HepG2 (cell line): ENCODE data around the gene SOWAHA. TPM values are rescaled to one million over a fixed set of nuclear protein-coding genes. Genes with fewer than 3 reads are reported as not detected.
A peak's percentile ranks its signal among the peaks of the same experiment; 100 is the strongest.

Experiments
- DPF2 ChIP-seq: sonication (generic); formaldehyde crosslinking; IDR thresholded peaks from 2 replicates; pipeline ENCODE4 v1.4.0; 2020; ENCODE audit warnings: mild to moderate bottlenecking, low read depth, missing genetic modification reagents, borderline replicate concordance
- FOXK1 ChIP-seq: sonication (generic); formaldehyde crosslinking; IDR thresholded peaks from 2 replicates; pipeline ENCODE4 v1.4.0; 2020; ENCODE audit warnings: low read depth, missing genetic modification reagents, borderline replicate concordance
- FOXO1 ChIP-seq: sonication (generic); formaldehyde crosslinking; IDR thresholded peaks from 2 replicates; pipeline ENCODE4 v1.4.0; 2020; ENCODE audit warnings: missing genetic modification reagents
- HOXA9 ChIP-seq: sonication (generic); formaldehyde crosslinking; IDR thresholded peaks from 2 replicates; pipeline ENCODE4 v1.8.1; 2022; ENCODE audit warnings: missing genetic modification reagents, mild to moderate bottlenecking, moderate library complexity, borderline replicate concordance
- KLF13 ChIP-seq: sonication (generic); formaldehyde crosslinking; IDR thresholded peaks from 2 replicates; pipeline ENCODE4 v1.4.0; 2020; ENCODE audit warnings: mild to moderate bottlenecking, missing genetic modification reagents
- RFXAP ChIP-seq: sonication (generic); formaldehyde crosslinking; IDR thresholded peaks from 2 replicates; pipeline ENCODE4 v1.4.0; 2020; ENCODE audit warnings: missing genetic modification reagents, borderline replicate concordance
- SIN3A ChIP-seq: IDR thresholded peaks from 2 replicates; pipeline ENCODE4 v1.6.1; 2011; ENCODE audit warnings: low read depth, mild to moderate bottlenecking, control low read depth, low read length, borderline replicate concordance
- TBX2 ChIP-seq: sonication (generic); formaldehyde crosslinking; IDR thresholded peaks from 2 replicates; pipeline ENCODE4 v1.5.0; 2020; ENCODE audit warnings: missing genetic modification reagents, mild to moderate bottlenecking, borderline replicate concordance
- TP53 ChIP-seq: sonication (generic); formaldehyde crosslinking; conservative IDR thresholded peaks from 2 replicates; pipeline ENCODE4 v1.4.0; 2020; ENCODE audit warnings: missing genetic modification reagents
- YEATS4 ChIP-seq: sonication (generic); formaldehyde crosslinking; IDR thresholded peaks from 2 replicates; pipeline ENCODE4 v1.4.0; 2020; ENCODE audit warnings: missing genetic modification reagents, borderline replicate concordance
- ZNF180 ChIP-seq: sonication (generic); formaldehyde crosslinking; IDR thresholded peaks from 2 replicates; pipeline ENCODE4 v1.4.0; 2020; ENCODE audit warnings: low read depth, missing genetic modification reagents, borderline replicate concordance
- ZNF354B ChIP-seq: sonication (generic); formaldehyde crosslinking; IDR thresholded peaks from 2 replicates; pipeline ENCODE4 v1.8.0; 2022; ENCODE audit warnings: mild to moderate bottlenecking, missing genetic modification reagents
- ZNF567 ChIP-seq: sonication (generic); formaldehyde crosslinking; IDR thresholded peaks from 2 replicates; pipeline ENCODE4 v1.8.1; 2023; ENCODE audit warnings: mild to moderate bottlenecking, missing genetic modification reagents, borderline replicate concordance
- ZNF772 ChIP-seq: sonication (generic); formaldehyde crosslinking; IDR thresholded peaks from 2 replicates; pipeline ENCODE4 v1.5.0; 2020; ENCODE audit warnings: mild to moderate bottlenecking, missing genetic modification reagents
- ZNF781 ChIP-seq: sonication (generic); formaldehyde crosslinking; IDR thresholded peaks from 2 replicates; pipeline ENCODE4 v1.5.1; 2020; ENCODE audit warnings: borderline replicate concordance, mild to moderate bottlenecking, missing genetic modification reagents; ENCODE audit errors: not compliant biosample characterization
- ZSCAN20 ChIP-seq: sonication (generic); formaldehyde crosslinking; IDR thresholded peaks from 2 replicates; pipeline ENCODE4 v1.4.0; 2020; ENCODE audit warnings: missing genetic modification reagents, mild to moderate bottlenecking, borderline replicate concordance
- polyA plus RNA-seq, 8 experiments: library from polyadenylated mRNA; depleted of rRNA in 3 of 8; stranded (reverse) in 7 of 8; unstranded in 1 of 8; fragments of >200 nt; fragmentation: Illumina TruSeq in 4 of 8; extraction: Trizol in 4 of 8; gene quantifications; 2 replicates each; pipeline versions ENCODE4 v1.2.1 to v1.2.3, GENCODE V29; 2011 to 2016; ENCODE audit warnings: low read depth in 4 of 8, missing spikeins in 1 of 8, mixed read lengths in 1 of 8; ENCODE audit not compliant: insufficient read depth in 1 of 8
- total RNA-seq, 5 experiments: library from RNA; depleted of rRNA; stranded (reverse); fragments of >200 nt; fragmentation: Illumina TruSeq; extraction: Trizol; gene quantifications; 2 replicates each; pipeline ENCODE4 v1.2.3, GENCODE V29; 2016; ENCODE audit warnings: low read depth in 1 of 5
- TF ChIP-seq, protein P1 (sequence below): sonication (generic); formaldehyde crosslinking; IDR thresholded peaks from 2 replicates; pipeline ENCODE4 v1.4.0; 2020; ENCODE audit warnings: missing genetic modification reagents
- TF ChIP-seq, protein P2 (sequence below): sonication (generic); formaldehyde crosslinking; IDR thresholded peaks from 2 replicates; pipeline ENCODE4 v1.8.1; 2023; ENCODE audit warnings: mild to moderate bottlenecking, missing genetic modification reagents
- TF ChIP-seq, protein P3 (sequence below): sonication (generic); formaldehyde crosslinking; IDR thresholded peaks from 2 replicates; pipeline ENCODE4 v1.4.0; 2020; ENCODE audit warnings: missing genetic modification reagents, mild to moderate bottlenecking, borderline replicate concordance

The SOWAHA gene
- total and polyA plus RNA-seq, 2 of the 13 experiments (the other 11 are each of a cell fraction or from before 2014, with no cell fraction given), result 0.95 to 1.9 TPM

DNA sequence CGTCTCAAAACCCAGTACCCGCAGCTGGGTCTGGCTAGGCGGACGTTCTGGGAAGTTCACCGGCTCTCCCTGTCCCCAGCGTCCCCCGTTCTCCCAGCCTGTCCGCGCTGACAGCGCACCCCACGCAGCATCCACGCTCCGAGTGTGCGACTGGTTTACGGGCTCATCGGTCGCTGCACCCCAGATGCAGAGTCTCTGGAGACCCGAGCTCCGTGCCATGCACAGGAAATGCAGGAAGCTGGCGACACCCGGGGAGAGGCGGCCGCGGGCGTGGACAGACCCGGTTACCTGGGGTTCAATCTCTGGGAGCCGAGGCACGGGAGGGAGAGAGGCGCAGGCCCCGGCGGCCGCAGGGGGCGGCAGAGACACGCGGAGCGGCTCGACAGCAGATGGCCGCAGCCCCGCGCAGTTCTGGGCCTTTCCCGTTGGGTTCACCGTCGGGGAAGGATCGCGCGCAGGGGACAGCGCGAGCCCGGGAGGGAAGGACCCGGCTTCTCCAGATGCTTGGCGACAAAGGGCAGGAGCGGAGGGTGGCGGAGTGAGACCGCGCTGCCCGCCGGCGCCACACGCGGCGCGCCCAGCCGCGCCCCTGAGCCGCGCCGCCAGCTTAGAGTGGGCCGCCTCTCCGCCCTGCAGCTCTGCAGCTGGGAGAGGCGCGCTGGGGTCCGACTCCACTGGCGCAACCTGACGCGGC, 16.8 kb downstream of the SOWAHA start (continued):
- TF ChIP-seq, protein P1, sequence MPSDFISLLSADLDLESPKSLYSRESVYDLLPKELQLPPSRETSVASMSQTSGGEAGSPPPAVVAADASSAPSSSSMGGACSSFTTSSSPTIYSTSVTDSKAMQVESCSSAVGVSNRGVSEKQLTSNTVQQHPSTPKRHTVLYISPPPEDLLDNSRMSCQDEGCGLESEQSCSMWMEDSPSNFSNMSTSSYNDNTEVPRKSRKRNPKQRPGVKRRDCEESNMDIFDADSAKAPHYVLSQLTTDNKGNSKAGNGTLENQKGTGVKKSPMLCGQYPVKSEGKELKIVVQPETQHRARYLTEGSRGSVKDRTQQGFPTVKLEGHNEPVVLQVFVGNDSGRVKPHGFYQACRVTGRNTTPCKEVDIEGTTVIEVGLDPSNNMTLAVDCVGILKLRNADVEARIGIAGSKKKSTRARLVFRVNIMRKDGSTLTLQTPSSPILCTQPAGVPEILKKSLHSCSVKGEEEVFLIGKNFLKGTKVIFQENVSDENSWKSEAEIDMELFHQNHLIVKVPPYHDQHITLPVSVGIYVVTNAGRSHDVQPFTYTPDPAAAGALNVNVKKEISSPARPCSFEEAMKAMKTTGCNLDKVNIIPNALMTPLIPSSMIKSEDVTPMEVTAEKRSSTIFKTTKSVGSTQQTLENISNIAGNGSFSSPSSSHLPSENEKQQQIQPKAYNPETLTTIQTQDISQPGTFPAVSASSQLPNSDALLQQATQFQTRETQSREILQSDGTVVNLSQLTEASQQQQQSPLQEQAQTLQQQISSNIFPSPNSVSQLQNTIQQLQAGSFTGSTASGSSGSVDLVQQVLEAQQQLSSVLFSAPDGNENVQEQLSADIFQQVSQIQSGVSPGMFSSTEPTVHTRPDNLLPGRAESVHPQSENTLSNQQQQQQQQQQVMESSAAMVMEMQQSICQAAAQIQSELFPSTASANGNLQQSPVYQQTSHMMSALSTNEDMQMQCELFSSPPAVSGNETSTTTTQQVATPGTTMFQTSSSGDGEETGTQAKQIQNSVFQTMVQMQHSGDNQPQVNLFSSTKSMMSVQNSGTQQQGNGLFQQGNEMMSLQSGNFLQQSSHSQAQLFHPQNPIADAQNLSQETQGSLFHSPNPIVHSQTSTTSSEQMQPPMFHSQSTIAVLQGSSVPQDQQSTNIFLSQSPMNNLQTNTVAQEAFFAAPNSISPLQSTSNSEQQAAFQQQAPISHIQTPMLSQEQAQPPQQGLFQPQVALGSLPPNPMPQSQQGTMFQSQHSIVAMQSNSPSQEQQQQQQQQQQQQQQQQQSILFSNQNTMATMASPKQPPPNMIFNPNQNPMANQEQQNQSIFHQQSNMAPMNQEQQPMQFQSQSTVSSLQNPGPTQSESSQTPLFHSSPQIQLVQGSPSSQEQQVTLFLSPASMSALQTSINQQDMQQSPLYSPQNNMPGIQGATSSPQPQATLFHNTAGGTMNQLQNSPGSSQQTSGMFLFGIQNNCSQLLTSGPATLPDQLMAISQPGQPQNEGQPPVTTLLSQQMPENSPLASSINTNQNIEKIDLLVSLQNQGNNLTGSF (CRISPR knock-in tag), result peak; percentile 40; the same call in 1 of the 2 replicates
- peak; percentile 89 for TF ChIP-seq TP53 (CRISPR knock-in tag)
- TF ChIP-seq SIN3A, result peak; percentile 45; the same call in 1 of the 2 replicates
- TF ChIP-seq DPF2 (CRISPR knock-in tag), result no peak
- peak; percentile 72; the same call in 1 of the 2 replicates for TF ChIP-seq YEATS4 (CRISPR knock-in tag)
- peak; percentile 23; the same call in 1 of the 2 replicates for TF ChIP-seq FOXO1 (CRISPR knock-in tag)
- TF ChIP-seq, protein P2, sequence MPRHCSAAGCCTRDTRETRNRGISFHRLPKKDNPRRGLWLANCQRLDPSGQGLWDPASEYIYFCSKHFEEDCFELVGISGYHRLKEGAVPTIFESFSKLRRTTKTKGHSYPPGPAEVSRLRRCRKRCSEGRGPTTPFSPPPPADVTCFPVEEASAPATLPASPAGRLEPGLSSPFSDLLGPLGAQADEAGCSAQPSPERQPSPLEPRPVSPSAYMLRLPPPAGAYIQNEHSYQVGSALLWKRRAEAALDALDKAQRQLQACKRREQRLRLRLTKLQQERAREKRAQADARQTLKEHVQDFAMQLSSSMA, result peak; percentile 10; the same call in 1 of the 2 replicates
- TF ChIP-seq, protein P3, sequence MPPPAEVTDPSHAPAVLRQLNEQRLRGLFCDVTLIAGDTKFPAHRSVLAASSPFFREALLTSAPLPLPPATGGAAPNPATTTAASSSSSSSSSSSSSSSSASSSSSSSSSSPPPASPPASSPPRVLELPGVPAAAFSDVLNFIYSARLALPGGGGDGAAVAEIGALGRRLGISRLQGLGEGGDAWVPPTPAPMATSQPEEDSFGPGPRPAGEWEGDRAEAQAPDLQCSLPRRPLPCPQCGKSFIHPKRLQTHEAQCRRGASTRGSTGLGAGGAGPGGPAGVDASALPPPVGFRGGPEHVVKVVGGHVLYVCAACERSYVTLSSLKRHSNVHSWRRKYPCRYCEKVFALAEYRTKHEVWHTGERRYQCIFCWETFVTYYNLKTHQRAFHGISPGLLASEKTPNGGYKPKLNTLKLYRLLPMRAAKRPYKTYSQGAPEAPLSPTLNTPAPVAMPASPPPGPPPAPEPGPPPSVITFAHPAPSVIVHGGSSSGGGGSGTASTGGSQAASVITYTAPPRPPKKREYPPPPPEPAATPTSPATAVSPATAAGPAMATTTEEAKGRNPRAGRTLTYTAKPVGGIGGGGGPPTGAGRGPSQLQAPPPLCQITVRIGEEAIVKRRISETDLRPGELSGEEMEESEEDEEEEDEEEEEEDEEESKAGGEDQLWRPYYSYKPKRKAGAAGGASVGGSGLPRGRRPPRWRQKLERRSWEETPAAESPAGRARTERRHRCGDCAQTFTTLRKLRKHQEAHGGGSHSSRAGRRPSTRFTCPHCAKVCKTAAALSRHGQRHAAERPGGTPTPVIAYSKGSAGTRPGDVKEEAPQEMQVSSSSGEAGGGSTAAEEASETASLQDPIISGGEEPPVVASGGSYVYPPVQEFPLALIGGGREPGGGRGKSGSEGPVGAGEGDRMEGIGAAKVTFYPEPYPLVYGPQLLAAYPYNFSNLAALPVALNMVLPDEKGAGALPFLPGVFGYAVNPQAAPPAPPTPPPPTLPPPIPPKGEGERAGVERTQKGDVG (CRISPR knock-in tag), result no peak
- 0 out of 2 replicates have a peak, but pooled peaks have one; percentile 51 for TF ChIP-seq ZSCAN20 (CRISPR knock-in tag)
- peak; percentile 34; the same call in 1 of the 2 replicates for TF ChIP-seq ZNF354B (CRISPR knock-in tag)
- 0 out of 2 replicates have a peak, but pooled peaks have one; percentile 22 for TF ChIP-seq ZNF180 (CRISPR knock-in tag)
- TF ChIP-seq ZNF772, result no peak
- 0 out of 2 replicates have a peak, but pooled peaks have one; percentile 33 for TF ChIP-seq KLF13 (CRISPR knock-in tag)
- TF ChIP-seq FOXK1 (CRISPR knock-in tag), result no peak
- no peak for TF ChIP-seq ZNF567
- 0 out of 2 replicates have a peak, but pooled peaks have one; percentile 35 for TF ChIP-seq RFXAP
- peak; percentile 55 for TF ChIP-seq ZNF781 (CRISPR knock-in tag)
- peak; percentile 26; the same call in 1 of the 2 replicates for TF ChIP-seq TBX2
- TF ChIP-seq HOXA9 (CRISPR knock-in tag), result peak; percentile 81; the same call in 1 of the 2 replicates
